Smooth muscle cell (in vitro differentiated cells): ENCODE measurements around the gene DMRT1. TPM values are rescaled to one million over a fixed set of nuclear protein-coding genes. Genes with fewer than 3 reads are reported as not detected.
"Not testable (repeated sequence)": the region's sequence is repeated elsewhere in the genome, so short reads cannot be mapped to it uniquely, and the experiment has no call there.

Experiments used
- DNase-seq: peaks from one replicate; lab custom pipeline; 2025; ENCODE audit not compliant: unreplicated experiment; lab: John Stamatoyannopoulos, UW
- H2AFZ ChIP-seq: fragments of 200-600 bp; sonication (generic); 2 replicates; pipeline ENCODE4 v1.6.0; 2016; ENCODE audit warnings: antibody characterized with exemption, low read depth, mild to moderate bottlenecking
- H3F3A ChIP-seq: fragments of 200-600 bp; sonication (generic); 2 replicates; pipeline ENCODE4 v1.6.0; 2017; ENCODE audit warnings: antibody characterized with exemption, low read depth
- H3K27ac ChIP-seq: fragments of 200-600 bp; sonication (generic); 2 replicates; pipeline ENCODE4 v1.5.1; 2016; ENCODE audit warnings: low read depth, mild to moderate bottlenecking
- H3K27me3 ChIP-seq: fragments of 200-600 bp; sonication (generic); 2 replicates; pipeline ENCODE4 v1.6.1; 2016; ENCODE audit warnings: low read depth, mild to moderate bottlenecking
- H3K36me3 ChIP-seq: fragments of 200-600 bp; sonication (generic); 2 replicates; pipeline ENCODE4 v1.5.1; 2016; ENCODE audit warnings: low read depth
- H3K4me1 ChIP-seq: fragments of 200-600 bp; sonication (generic); 2 replicates; pipeline ENCODE4 v1.5.1; 2016; ENCODE audit warnings: low read depth
- H3K4me2 ChIP-seq: fragments of 200-600 bp; sonication (generic); 2 replicates; pipeline ENCODE4 v1.6.0; 2016; ENCODE audit warnings: mild to moderate bottlenecking
- H3K4me3 ChIP-seq: fragments of 200-600 bp; sonication (generic); 2 replicates; pipeline ENCODE4 v1.5.1; 2016; ENCODE audit warnings: mild to moderate bottlenecking
- H3K79me2 ChIP-seq: fragments of 200-600 bp; sonication (generic); 2 replicates; pipeline ENCODE4 v1.6.0; 2016; ENCODE audit warnings: low read depth, mild to moderate bottlenecking
- H3K9ac ChIP-seq: fragments of 200-600 bp; sonication (generic); 2 replicates; pipeline ENCODE4 v1.6.0; 2016; ENCODE audit warnings: low read depth
- H3K9me3 ChIP-seq: fragments of 200-600 bp; sonication (generic); replicated peaks from 2 replicates; pipeline ENCODE4 v1.5.1; 2016; ENCODE audit warnings: low read depth
- H4K20me1 ChIP-seq: fragments of 200-600 bp; sonication (generic); 2 replicates; pipeline ENCODE4 v1.6.0; 2016; ENCODE audit warnings: low read depth
- WGBS: methylation state at CpG from one replicate; pipeline ENCODE4 v1.1.7; 2016; ENCODE audit warnings: low lambda C conversion rate; 5-methylcytosine and 5-hydroxymethylcytosine counted together
- polyA plus RNA-seq: library from polyadenylated mRNA; unstranded; fragments of >200 nt; fragmentation: Nextera tagmentation; extraction: Ambion mirVana; gene quantifications from 2 replicates; pipeline ENCODE4 v1.2.1, GENCODE V29; 2016
- total RNA-seq: library from RNA; depleted of rRNA; stranded (reverse); fragments of >200 nt; gene quantifications from 2 replicates; pipeline ENCODE4 v1.2.3, GENCODE V29; 2014
- TF ChIP-seq, protein P1 (sequence below): fragments of 200-600 bp; sonication (generic); IDR thresholded peaks from 2 replicates; pipeline ENCODE4 v1.5.1; 2017; ENCODE audit warnings: borderline replicate concordance, mild to moderate bottlenecking, antibody characterized with exemption; ENCODE audit not compliant: insufficient read depth, poor library complexity, severe bottlenecking

DMRT1 gene
- total and polyA plus RNA-seq, 2 experiments from 2014 or later: 0.58 TPM; not detected in 1

DNA sequence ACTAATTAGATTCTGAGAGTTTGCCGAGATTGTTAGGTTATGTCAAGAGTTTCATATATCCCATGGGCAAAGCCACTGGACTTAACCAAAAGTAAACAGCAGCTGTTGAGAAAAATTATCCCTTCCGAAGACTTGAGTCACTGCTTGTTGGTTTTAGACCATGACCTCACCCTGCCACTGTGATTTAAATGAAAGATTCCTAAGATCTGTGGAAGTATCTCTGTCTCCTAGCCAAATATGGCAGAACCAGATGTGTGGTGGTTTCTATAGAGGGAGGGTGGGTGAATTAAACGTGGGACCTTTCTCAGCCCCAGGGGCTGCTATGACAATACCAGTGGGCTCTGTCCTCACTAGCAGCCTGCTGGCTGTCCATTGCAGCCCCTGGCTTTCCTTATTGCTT is 154.3 kb downstream of the DMRT1 start:
- H3K9me3 ChIP-seq: no peaks in the 10 kb centered on the region
- H3K9ac ChIP-seq: no peak overlapping the region
- no peaks in the 10 kb centered on the region for H3K36me3 ChIP-seq
- H3K27me3 ChIP-seq: peaks cover 8% of the 10 kb centered on the region
- no peaks in the 10 kb centered on the region for H4K20me1 ChIP-seq
- no peak overlapping the region for H3K4me3 ChIP-seq
- no peak overlapping the region for H3K4me2 ChIP-seq
- H3K4me1 ChIP-seq: no peaks in the 10 kb centered on the region
- H2AFZ ChIP-seq: no peak overlapping the region
- WGBS: 25% methylated on average over 3 of the region's 3 CpGs
- H3F3A ChIP-seq: no peaks in the 10 kb centered on the region
- TF ChIP-seq, protein P1, sequence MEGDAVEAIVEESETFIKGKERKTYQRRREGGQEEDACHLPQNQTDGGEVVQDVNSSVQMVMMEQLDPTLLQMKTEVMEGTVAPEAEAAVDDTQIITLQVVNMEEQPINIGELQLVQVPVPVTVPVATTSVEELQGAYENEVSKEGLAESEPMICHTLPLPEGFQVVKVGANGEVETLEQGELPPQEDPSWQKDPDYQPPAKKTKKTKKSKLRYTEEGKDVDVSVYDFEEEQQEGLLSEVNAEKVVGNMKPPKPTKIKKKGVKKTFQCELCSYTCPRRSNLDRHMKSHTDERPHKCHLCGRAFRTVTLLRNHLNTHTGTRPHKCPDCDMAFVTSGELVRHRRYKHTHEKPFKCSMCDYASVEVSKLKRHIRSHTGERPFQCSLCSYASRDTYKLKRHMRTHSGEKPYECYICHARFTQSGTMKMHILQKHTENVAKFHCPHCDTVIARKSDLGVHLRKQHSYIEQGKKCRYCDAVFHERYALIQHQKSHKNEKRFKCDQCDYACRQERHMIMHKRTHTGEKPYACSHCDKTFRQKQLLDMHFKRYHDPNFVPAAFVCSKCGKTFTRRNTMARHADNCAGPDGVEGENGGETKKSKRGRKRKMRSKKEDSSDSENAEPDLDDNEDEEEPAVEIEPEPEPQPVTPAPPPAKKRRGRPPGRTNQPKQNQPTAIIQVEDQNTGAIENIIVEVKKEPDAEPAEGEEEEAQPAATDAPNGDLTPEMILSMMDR: no peak
- H3K79me2 ChIP-seq: no peaks in the 10 kb centered on the region
- no peak overlapping the region for H3K27ac ChIP-seq
- no peak for DNase-seq

DNA sequence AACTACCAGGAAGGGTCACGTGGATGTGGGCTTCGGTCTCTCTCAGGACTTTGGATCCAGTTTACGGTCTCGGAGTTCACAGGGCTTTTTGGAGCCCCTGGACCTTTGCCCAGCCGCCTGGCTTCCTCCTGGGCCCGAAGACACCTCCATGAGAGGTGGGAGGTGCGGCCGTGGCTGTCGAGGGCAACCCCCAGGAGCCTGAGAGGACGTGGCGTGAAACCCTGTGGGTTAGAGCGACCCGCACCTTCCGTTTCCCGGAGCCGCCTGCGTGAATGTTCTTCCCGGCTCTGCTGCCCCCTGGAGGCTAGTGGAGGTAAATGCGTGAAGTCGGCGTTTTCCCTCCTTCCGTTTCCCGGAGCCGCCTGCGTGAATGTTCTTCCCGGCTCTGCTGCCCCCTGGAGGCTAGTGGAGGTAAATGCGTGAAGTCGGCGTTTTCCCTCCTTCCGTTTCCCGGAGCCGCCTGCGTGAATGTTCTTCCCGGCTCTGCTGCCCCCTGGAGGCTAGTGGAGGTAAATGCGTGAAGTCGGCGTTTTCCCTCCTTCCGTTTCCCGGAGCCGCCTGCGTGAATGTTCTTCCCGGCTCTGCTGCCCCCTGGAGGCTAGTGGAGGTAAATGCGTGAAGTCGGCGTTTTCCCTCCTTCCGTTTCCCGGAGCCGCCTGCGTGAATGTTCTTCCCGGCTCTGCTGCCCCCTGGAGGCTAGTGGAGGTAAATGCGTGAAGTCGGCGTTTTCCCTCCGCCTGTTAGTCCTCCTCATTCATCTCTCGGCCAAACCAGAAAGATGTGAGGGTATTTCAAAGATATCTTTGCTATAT is 157.0 kb downstream of the DMRT1 start:
- 68% methylated on average over 27 of the region's 55 CpGs for WGBS
- H3K27ac ChIP-seq: not testable (repeated sequence)

DNA sequence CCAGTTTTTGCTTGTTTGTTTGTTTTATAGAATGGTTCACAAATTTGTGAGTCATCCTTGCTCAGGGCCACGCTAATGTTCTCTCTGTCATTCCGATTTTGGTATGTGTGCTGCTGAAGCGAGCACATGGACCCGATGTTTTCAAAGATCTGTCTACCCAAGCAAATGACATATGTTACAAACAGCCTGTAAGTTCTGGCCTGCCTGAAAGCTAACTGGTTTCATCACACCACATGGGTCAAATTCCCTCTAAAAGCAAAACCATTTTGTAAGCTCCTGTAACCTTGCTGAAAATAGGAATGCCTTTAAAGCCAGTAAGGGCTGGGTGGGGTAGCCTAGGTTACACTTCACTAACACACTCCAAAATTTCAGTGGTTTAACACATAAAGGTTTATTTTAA is 160.3 kb downstream of the DMRT1 start:
- H3K4me1 ChIP-seq: no peaks in the 10 kb centered on the region
- H3K9me3 ChIP-seq: no peaks in the 10 kb centered on the region
- H3F3A ChIP-seq: no peaks in the 10 kb centered on the region
- DNase-seq: no peak
- no peaks in the 10 kb centered on the region for H3K36me3 ChIP-seq
- no peaks in the 10 kb centered on the region for H3K79me2 ChIP-seq
- no peaks in the 10 kb centered on the region for H4K20me1 ChIP-seq
- no peak overlapping the region for H2AFZ ChIP-seq
- H3K27ac ChIP-seq: no peak overlapping the region
- H3K4me3 ChIP-seq: no peak overlapping the region
- no peaks in the 10 kb centered on the region for H3K27me3 ChIP-seq
- TF ChIP-seq, protein P1: no peak
- H3K9ac ChIP-seq: no peak overlapping the region
- no peak overlapping the region for H3K4me2 ChIP-seq
- WGBS: 80% methylated on average over 4 of the region's 4 CpGs

More for the DNA sequence above, 157.0 kb downstream of the DMRT1 start:
- H2AFZ ChIP-seq, H3K36me3 ChIP-seq, H3K4me2 ChIP-seq, H3F3A ChIP-seq, DNase-seq, H3K27me3 ChIP-seq, H3K9me3 ChIP-seq, H3K4me1 ChIP-seq, H3K9ac ChIP-seq, H3K4me3 ChIP-seq, H3K79me2 ChIP-seq, H4K20me1 ChIP-seq: not testable (repeated sequence)
- TF ChIP-seq, protein P1: peak; percentile 37

DNA sequence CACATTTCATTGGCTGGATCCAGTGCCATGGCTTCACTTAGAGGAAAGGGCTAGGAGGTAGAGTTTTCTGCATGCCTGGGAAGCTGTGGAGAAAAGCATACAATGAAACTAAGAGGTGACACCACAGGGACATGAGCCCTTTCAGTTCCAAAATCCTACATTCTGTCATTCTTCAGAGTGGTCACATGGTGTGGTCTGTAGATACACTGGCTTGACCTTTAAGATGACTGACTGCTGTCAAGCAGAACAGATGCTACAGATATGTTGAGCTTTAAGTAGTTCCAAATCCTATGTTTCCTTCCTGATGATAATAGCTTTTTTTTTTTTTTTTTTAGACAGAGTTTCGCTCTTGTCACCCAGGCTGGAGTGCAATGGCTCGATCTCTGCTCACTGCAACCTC is 161.2 kb downstream of the DMRT1 start:
- Histone ChIP-seq H3K4me2 (no peak overlapping the region), H3K9me3 (no peaks in the 10 kb centered on the region), H4K20me1 (no peaks in the 10 kb centered on the region), H3K4me3 (no peak overlapping the region), H2AFZ (no peak overlapping the region), H3K79me2 (no peaks in the 10 kb centered on the region), H3K4me1 (no peaks in the 10 kb centered on the region), H3F3A (no peaks in the 10 kb centered on the region), H3K36me3 (no peaks in the 10 kb centered on the region), H3K27ac (no peak overlapping the region), H3K27me3 (no peaks in the 10 kb centered on the region), H3K9ac (no peak overlapping the region)
- WGBS: 93% methylated on average over 2 of the region's 2 CpGs
- DNase-seq: no peak
- TF ChIP-seq, protein P1: no peak
